OCI-LY3 (cell line): ENCODE data around the gene FTCD.

Experiments used
- EZH2phosphoT487 ChIP-seq: fragments of 200-600 bp; shearing (Covaris generic); IDR thresholded peaks from 2 replicates; pipeline ENCODE4 v1.6.1; 2018; ENCODE audit warnings: antibody characterized with exemption, mixed run types, low read depth
- TF ChIP-seq, protein P1 (sequence below): fragments of 200-600, 300-600 bp; sonication (generic); IDR thresholded peaks from 2 replicates; pipeline ENCODE4 v1.5.1; 2014; ENCODE audit warnings: antibody characterized with exemption, low read length, low read depth

DNA sequence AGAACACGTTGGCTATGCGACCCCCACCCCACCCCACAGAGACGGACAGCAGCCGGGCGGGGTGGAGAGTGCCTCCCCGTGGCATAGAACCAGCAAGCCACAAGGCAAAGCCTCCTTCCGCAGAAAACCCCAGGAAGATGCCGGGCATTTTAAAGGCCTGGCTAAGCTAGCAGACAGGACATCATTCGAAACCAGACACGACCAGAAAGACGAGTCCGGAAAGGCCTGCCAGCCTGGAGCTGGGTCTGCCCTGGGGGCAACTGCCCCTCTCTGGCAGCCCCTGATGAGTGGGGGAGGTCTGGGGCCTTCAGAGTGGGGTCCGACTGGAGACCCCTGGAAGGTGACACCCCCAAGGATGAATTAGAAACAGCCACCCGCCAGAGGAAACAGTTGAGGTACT is 8.5 kb downstream of the FTCD start:
- TF ChIP-seq, protein P1, sequence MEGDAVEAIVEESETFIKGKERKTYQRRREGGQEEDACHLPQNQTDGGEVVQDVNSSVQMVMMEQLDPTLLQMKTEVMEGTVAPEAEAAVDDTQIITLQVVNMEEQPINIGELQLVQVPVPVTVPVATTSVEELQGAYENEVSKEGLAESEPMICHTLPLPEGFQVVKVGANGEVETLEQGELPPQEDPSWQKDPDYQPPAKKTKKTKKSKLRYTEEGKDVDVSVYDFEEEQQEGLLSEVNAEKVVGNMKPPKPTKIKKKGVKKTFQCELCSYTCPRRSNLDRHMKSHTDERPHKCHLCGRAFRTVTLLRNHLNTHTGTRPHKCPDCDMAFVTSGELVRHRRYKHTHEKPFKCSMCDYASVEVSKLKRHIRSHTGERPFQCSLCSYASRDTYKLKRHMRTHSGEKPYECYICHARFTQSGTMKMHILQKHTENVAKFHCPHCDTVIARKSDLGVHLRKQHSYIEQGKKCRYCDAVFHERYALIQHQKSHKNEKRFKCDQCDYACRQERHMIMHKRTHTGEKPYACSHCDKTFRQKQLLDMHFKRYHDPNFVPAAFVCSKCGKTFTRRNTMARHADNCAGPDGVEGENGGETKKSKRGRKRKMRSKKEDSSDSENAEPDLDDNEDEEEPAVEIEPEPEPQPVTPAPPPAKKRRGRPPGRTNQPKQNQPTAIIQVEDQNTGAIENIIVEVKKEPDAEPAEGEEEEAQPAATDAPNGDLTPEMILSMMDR = no peak
- TF ChIP-seq EZH2phosphoT487 = no peak
